HEK293 (cell line): ENCODE measurements around the gene ARID1A.

Experiments used
- ZBTB21 ChIP-seq: fragments of 450-650 bp; formaldehyde crosslinking; IDR thresholded peaks from 2 replicates; pipeline ENCODE4 v1.5.1; 2017; ENCODE audit warnings: missing biosample characterization, missing genetic modification characterization
- ZBTB8A ChIP-seq: fragments of 450-650 bp; formaldehyde crosslinking; IDR thresholded peaks from 2 replicates; pipeline ENCODE4 v1.5.1; 2016; ENCODE audit warnings: missing biosample characterization, missing genetic modification characterization
- ZNF132 ChIP-seq: fragments of 450-650 bp; formaldehyde crosslinking; IDR thresholded peaks from 2 replicates; pipeline ENCODE4 v1.5.1; 2017; ENCODE audit warnings: missing biosample characterization, missing genetic modification characterization, borderline replicate concordance
- ZNF169 ChIP-seq: fragments of 450-650 bp; formaldehyde crosslinking; IDR thresholded peaks from 2 replicates; pipeline ENCODE4 v1.5.1; 2016; ENCODE audit warnings: missing biosample characterization, missing genetic modification characterization
- ZNF23 ChIP-seq: fragments of 450-650 bp; formaldehyde crosslinking; IDR thresholded peaks from 2 replicates; pipeline ENCODE4 v1.5.1; 2016; ENCODE audit warnings: missing biosample characterization, missing genetic modification characterization, borderline replicate concordance
- ZNF274 ChIP-seq, 2 experiments: fragments of 200-500 bp in 1 of 2; fragments of 450-650 bp in 1 of 2; sonication (Bioruptor generic) in 1 of 2; formaldehyde crosslinking in 1 of 2; IDR thresholded peaks; 2 replicates each; pipeline versions ENCODE4 v1.5.1 to v1.6.1; 2014 to 2016; ENCODE audit warnings: borderline replicate concordance in 1 of 2, inconsistent platforms in 1 of 2, low read length in 1 of 2, missing biosample characterization in 1 of 2, missing genetic modification characterization in 1 of 2
- ZNF426 ChIP-seq: fragments of 450-650 bp; formaldehyde crosslinking; IDR thresholded peaks from 2 replicates; pipeline ENCODE4 v1.5.1; 2017; ENCODE audit warnings: missing biosample characterization, missing genetic modification characterization, mild to moderate bottlenecking, inconsistent platforms, moderate library complexity
- ZNF626 ChIP-seq: fragments of 450-650 bp; sonication (Bioruptor Pico); formaldehyde crosslinking; IDR thresholded peaks from 2 replicates; pipeline ENCODE4 v1.5.1; 2018; ENCODE audit warnings: missing biosample characterization, missing genetic modification characterization, inconsistent platforms
- ZSCAN16 ChIP-seq: fragments of 450-650 bp; formaldehyde crosslinking; IDR thresholded peaks from 2 replicates; pipeline ENCODE4 v1.5.1; 2016; ENCODE audit warnings: missing biosample characterization, missing genetic modification characterization
- TF ChIP-seq, protein P1 (sequence below): fragments of 450-650 bp; formaldehyde crosslinking; optimal IDR thresholded peaks from 2 replicates; pipeline ENCODE3; 2016; ENCODE audit warnings: missing biosample characterization, mild to moderate bottlenecking, missing genetic modification characterization
- TF ChIP-seq, protein P2 (sequence below): fragments of 450-650 bp; formaldehyde crosslinking; IDR thresholded peaks from 2 replicates; pipeline ENCODE4 v1.5.1; 2016; ENCODE audit warnings: missing biosample characterization, missing genetic modification characterization
- TF ChIP-seq, protein P3 (sequence below): fragments of 450-650 bp; formaldehyde crosslinking; IDR thresholded peaks from 2 replicates; pipeline ENCODE4 v1.5.1; 2016; ENCODE audit warnings: missing biosample characterization, missing genetic modification characterization

DNA sequence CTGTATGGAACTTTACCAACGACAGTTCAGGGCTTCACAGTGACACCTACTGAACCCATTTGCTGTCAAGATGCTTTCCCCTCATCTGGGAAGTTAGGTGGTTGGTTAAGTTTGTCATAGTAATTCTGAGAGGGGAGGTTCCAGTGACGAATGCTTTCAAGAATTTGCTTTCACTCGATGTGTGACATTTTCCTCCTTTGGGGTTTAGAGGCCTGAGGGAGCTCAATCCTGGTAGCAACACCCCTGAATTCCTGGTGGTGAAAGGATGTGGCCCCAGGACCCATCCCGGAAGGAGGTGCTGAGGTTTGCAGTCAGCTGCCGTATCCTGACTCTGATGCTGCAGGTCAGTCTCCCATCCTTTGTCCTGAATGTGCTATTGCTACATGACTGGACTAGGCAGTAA, 94.7 kb downstream of the ARID1A start:
- TF ChIP-seq ZNF626 (no peak), ZBTB8A (tag by site-specific recombination) (no peak), ZNF169 (tag by site-specific recombination) (no peak), ZNF23 (no peak), ZNF274 (IDR thresholded peaks at IDR 0.05; ENCODE audit: low read length) (no peak), ZNF274 (tag by site-specific recombination; IDR thresholded peaks at IDR 0.05; ENCODE audit: borderline replicate concordance) (no peak), ZNF132 (tag by site-specific recombination) (no peak), ZSCAN16 (tag by site-specific recombination) (no peak), ZBTB21 (tag by site-specific recombination) (no peak), ZNF426 (tag by site-specific recombination) (no peak)
- TF ChIP-seq, protein P1, sequence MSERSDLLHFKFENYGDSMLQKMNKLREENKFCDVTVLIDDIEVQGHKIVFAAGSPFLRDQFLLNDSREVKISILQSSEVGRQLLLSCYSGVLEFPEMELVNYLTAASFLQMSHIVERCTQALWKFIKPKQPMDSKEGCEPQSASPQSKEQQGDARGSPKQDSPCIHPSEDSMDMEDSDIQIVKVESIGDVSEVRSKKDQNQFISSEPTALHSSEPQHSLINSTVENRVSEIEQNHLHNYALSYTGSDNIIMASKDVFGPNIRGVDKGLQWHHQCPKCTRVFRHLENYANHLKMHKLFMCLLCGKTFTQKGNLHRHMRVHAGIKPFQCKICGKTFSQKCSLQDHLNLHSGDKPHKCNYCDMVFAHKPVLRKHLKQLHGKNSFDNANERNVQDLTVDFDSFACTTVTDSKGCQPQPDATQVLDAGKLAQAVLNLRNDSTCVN (tag by site-specific recombination): no peak
- TF ChIP-seq, protein P2, sequence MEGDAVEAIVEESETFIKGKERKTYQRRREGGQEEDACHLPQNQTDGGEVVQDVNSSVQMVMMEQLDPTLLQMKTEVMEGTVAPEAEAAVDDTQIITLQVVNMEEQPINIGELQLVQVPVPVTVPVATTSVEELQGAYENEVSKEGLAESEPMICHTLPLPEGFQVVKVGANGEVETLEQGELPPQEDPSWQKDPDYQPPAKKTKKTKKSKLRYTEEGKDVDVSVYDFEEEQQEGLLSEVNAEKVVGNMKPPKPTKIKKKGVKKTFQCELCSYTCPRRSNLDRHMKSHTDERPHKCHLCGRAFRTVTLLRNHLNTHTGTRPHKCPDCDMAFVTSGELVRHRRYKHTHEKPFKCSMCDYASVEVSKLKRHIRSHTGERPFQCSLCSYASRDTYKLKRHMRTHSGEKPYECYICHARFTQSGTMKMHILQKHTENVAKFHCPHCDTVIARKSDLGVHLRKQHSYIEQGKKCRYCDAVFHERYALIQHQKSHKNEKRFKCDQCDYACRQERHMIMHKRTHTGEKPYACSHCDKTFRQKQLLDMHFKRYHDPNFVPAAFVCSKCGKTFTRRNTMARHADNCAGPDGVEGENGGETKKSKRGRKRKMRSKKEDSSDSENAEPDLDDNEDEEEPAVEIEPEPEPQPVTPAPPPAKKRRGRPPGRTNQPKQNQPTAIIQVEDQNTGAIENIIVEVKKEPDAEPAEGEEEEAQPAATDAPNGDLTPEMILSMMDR (tag by site-specific recombination): no peak
- TF ChIP-seq, protein P3, sequence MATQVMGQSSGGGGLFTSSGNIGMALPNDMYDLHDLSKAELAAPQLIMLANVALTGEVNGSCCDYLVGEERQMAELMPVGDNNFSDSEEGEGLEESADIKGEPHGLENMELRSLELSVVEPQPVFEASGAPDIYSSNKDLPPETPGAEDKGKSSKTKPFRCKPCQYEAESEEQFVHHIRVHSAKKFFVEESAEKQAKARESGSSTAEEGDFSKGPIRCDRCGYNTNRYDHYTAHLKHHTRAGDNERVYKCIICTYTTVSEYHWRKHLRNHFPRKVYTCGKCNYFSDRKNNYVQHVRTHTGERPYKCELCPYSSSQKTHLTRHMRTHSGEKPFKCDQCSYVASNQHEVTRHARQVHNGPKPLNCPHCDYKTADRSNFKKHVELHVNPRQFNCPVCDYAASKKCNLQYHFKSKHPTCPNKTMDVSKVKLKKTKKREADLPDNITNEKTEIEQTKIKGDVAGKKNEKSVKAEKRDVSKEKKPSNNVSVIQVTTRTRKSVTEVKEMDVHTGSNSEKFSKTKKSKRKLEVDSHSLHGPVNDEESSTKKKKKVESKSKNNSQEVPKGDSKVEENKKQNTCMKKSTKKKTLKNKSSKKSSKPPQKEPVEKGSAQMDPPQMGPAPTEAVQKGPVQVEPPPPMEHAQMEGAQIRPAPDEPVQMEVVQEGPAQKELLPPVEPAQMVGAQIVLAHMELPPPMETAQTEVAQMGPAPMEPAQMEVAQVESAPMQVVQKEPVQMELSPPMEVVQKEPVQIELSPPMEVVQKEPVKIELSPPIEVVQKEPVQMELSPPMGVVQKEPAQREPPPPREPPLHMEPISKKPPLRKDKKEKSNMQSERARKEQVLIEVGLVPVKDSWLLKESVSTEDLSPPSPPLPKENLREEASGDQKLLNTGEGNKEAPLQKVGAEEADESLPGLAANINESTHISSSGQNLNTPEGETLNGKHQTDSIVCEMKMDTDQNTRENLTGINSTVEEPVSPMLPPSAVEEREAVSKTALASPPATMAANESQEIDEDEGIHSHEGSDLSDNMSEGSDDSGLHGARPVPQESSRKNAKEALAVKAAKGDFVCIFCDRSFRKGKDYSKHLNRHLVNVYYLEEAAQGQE: no peak
